Measurements from ENCODE around the gene NOX4. TPM values are rescaled to one million over a fixed set of nuclear protein-coding genes. Genes with fewer than 3 reads are reported as not detected.
"Not testable (repeated sequence)": the region's sequence is repeated elsewhere in the genome, so short reads cannot be mapped to it uniquely, and the experiment has no call there.

The NOX4 gene
- total and polyA plus RNA-seq, 2 of the 8 experiments (the other 6 are each of a cell fraction or from before 2014, with no cell fraction given) = 2.0 to 2.3 TPM

GRCh38 chr11:89408441-89408840, 82.7 kb downstream of the NOX4 start:
- H3K4me2 ChIP-seq (ENCODE audit: insufficient read depth in 1 of 2, low read depth in 2 of 2, low read length in 2 of 2); H4K8ac ChIP-seq (ENCODE audit: extremely low read depth, insufficient read depth, low read length); H2BK5ac ChIP-seq (ENCODE audit: low read depth, low read length); H3K56ac ChIP-seq (replicated peaks; ENCODE audit: insufficient read length, low read depth, low read length); H3K4me3 ChIP-seq (ENCODE audit: extremely low read depth in 1 of 4, insufficient read depth in 2 of 4, low read depth in 3 of 4, low read length in 4 of 4); H3K23ac ChIP-seq (ENCODE audit: insufficient read length); H3K27ac ChIP-seq (ENCODE audit: low read depth, low read length); H2AK5ac ChIP-seq (ENCODE audit: low read depth, low read length); H3K79me1 ChIP-seq (ENCODE audit: low read depth, low read length); FAIRE-seq; H3K18ac ChIP-seq (ENCODE audit: extremely low read depth, low read length); H3K4ac ChIP-seq (replicated peaks; ENCODE audit: insufficient read length, low read depth, low read length); H3K14ac ChIP-seq (ENCODE audit: insufficient read length); H2AFZ ChIP-seq (ENCODE audit: low read length); H3K9me3 ChIP-seq (ENCODE audit: insufficient read depth in 2 of 2, low read depth in 1 of 2, low read length in 1 of 2); H3K9ac ChIP-seq (replicated peaks in 1 of 4; ENCODE audit: extremely low read depth in 1 of 4, low read depth in 3 of 4, low read length in 3 of 4); DNase-seq (ENCODE audit: low read depth in 1 of 2, low spot score in 2 of 2); H2BK120ac ChIP-seq (replicated peaks; ENCODE audit: low read depth, low read length); H2BK20ac ChIP-seq (ENCODE audit: low read length); POLR2A ChIA-PET (ENCODE audit: partially characterized antibody); H3K23me2 ChIP-seq (ENCODE audit: low read depth, low read length); H3K79me2 ChIP-seq (ENCODE audit: control insufficient read depth in 1 of 2, insufficient read depth in 2 of 2, low read length in 2 of 2); H4K20me1 ChIP-seq (replicated peaks in 1 of 2; ENCODE audit: control insufficient read depth in 1 of 2, insufficient read depth in 2 of 2, low read length in 2 of 2); H2BK15ac ChIP-seq (ENCODE audit: low read length); H3K36me3 ChIP-seq (ENCODE audit: control insufficient read depth in 2 of 4, insufficient read depth in 4 of 4, low read length in 3 of 4); H4K5ac ChIP-seq (ENCODE audit: insufficient read length, low read depth, low read length); H4K91ac ChIP-seq (replicated peaks; ENCODE audit: insufficient read length, low read length); H3K4me1 ChIP-seq (replicated peaks in 1 of 4; ENCODE audit: control insufficient read depth in 3 of 4, insufficient read depth in 4 of 4, low read length in 3 of 4); H3K27me3 ChIP-seq (replicated peaks in 1 of 4; ENCODE audit: control insufficient read depth in 3 of 4, extremely low read depth in 1 of 4, insufficient read depth in 3 of 4, low read length in 3 of 4); H2BK12ac ChIP-seq (ENCODE audit: low read depth, low read length): not testable (repeated sequence)
- CTCF ChIA-PET (ENCODE audit: partially characterized antibody) = interaction anchor here (0.6 to 1.2 kb wide), 2 partner anchors 72 to 86 kb away, joined by 3 read pairs; no protein-coding TSS in a partner anchor
- 94% methylated on average over 2 of the region's 2 CpGs; no CpG with 5 or more reads in 1 of the 2 experiments for WGBS, 2 experiments (ENCODE audit: extremely low coverage in 1 of 2, insufficient coverage in 1 of 2, insufficient read length in 1 of 2, insufficient replicate concordance in 2 of 2, low coverage in 1 of 2, low lambda C conversion rate in 2 of 2, missing lambda C conversion rate in 1 of 2)

Data from H1 (cell line).